HG02884 (cell line): ENCODE measurements around the gene AHNAK.
"Not testable (repeated sequence)": the region's sequence is repeated elsewhere in the genome, so short reads cannot be mapped to it uniquely, and the experiment has no call there.

ENCODE experiments used
- ATAC-seq: cut with Tn5 transposase; IDR thresholded peaks from one replicate; pipeline ENCODE4 v1.9.1; 2021; ENCODE audit warnings: mild to moderate bottlenecking, moderate library complexity; ENCODE audit not compliant: unreplicated experiment

AHNAK gene

GRCh38 chr11:62546244-62546928 lies at the start of gene AHNAK:
Gene AHNAK, minus strand, starts transcription at chr11:62546806. Its CDS starts 10,708 bp downstream, at chr11:62536098.
- ATAC-seq = no peak

- ATAC-seq = no peak
Measured at GRCh38 chr11:62595124-62595523, 48.5 kb upstream of the AHNAK start.

GRCh38 chr11:62593434-62594044 lies 46.9 kb upstream of the AHNAK start:
- no peak for ATAC-seq

- ATAC-seq = no peak
Measured at GRCh38 chr11:62592989-62593421, 46.4 kb upstream of the AHNAK start.

GRCh38 chr11:62592146-62592815 lies 45.7 kb upstream of the AHNAK start:
- no peak for ATAC-seq

- peak; percentile 87 for ATAC-seq
Measured at GRCh38 chr11:62591448-62592145, 45.0 kb upstream of the AHNAK start, which contains the start of gene TUT1. Gene TUT1, minus strand, starts transcription at chr11:62591523. Its CDS starts 38 bp downstream, at chr11:62591485.

DNA sequence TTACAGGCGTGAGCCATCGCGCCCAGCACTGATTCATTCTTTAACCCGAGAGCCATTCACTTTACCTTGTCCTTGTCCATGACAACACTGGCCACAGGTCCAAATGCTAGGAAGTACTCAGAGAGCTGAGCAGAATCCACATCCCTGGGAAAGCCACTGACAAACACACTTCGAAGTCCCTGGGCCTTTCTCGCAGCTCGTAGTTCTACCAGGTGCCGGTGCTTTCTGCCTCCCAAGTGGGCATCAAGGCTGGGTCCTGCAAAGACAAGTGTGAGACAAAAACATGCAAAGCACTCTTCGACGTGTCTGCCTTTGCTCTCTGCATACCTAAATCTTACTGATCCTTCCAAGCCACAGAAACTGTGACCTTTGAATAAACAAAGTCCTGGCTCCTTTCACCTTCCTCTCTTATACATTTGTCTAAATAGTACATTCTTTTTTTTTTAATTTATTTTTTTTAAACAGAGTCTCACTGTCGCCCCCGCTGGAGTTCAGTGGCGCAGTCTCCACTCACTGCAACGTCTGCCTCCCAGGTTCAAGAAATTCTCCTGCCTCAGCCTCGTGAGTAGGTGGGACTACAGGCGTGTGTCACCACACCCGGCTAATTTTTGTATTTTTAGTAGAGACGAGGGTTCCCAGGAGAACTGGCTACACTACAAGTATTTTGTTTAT lies 42.5 kb upstream of the AHNAK start:
- no peak for ATAC-seq

DNA sequence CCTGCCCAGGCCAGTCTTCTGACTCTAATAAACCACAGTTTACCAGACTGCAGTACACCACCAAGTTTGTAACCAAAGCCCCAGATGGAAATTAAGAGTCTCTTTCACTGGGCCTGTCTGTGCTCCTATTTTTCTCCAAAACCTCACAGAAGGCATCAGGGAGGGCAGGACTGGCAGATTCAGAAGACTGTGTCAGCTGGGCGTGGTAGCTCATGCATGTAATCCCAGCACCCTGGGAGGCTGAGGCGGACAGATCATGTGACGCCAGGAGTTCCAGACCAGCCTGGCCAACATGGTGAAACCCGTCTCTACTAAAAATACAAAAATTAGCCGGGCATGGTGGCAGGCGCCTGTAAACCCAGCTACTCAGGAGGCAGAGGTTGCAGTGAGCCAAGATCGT lies 38.8 kb upstream of the AHNAK start:
- ATAC-seq = not testable (repeated sequence)

DNA sequence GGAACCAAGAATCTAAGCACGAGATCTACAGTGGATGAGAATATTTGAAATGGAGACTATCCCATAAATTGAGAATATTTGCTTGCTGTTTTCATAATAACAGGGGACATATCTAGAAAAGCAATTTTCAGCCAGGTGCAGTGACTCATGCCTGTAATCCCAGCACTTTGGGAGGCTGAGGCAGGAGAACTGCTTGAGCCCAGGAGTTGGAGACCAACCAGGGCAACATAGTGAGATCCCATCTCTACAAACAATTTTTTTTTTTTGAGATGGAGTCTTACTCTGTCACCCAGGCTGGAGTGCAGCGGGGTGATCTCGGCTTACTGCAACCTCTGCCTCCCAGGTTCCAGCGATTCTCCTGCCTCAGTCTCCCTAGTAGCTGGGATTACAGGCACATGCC lies 35.1 kb upstream of the AHNAK start:
- ATAC-seq = not testable (repeated sequence)

GRCh38 chr11:62580959-62581715 lies 34.5 kb upstream of the AHNAK start:
- no peak for ATAC-seq

- no peak for ATAC-seq
Measured at GRCh38 chr11:62579252-62579651, 32.6 kb upstream of the AHNAK start.

DNA sequence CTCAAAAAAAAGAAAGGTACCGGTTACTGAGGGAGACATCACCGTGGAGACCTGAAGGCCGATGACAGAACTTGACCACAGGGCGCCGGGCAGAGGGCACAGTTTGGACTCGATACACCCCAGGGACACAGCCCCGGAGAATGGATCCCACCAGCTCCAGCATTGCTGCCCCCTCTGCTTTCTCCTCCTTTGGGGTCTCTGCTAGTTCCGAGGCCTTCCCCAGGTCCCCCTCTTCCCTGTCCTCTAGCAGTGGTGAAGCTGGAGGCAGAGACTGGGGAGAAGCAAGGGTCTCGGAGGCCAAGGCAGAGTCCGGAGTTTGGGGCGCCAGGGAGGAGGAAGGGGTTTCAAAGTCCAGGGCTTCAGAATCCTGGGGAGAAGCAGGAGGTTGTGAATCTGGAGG lies 31.9 kb upstream of the AHNAK start:
- no peak for ATAC-seq

DNA sequence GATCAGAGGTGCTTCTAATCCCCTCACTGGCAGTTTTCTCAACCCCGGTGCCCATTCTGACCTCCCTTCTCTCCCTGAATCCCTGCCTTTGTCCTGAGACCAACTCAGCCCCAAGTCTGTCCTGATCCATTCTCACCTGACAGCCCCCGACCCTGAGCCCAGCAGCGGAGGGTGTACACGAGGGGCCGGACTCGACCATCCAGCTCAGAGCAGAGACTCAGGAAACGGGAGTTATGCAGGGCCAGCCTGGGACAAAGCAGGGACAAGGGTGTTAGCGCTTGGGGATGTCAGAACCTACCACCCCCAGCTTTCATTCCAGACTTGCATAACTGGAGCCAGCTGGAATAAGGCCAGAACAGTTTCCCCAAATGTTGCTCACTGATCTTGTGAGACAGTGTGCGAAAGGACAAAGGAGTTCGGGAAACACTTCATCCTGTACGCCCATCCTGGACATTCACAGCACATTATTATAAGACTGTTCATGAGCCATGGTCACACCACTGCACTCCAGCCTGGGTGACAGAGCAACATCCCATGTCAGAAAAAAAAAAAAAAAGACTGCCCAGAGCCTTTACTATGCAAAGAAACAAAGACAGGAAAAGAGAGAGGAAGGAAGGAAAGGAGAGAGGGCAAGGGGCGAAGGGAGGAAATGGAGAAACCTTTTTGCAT lies 30.6 kb upstream of the AHNAK start:
- ATAC-seq = no peak

- no peak for ATAC-seq
Measured at GRCh38 chr11:62575837-62576236, 29.2 kb upstream of the AHNAK start.

DNA sequence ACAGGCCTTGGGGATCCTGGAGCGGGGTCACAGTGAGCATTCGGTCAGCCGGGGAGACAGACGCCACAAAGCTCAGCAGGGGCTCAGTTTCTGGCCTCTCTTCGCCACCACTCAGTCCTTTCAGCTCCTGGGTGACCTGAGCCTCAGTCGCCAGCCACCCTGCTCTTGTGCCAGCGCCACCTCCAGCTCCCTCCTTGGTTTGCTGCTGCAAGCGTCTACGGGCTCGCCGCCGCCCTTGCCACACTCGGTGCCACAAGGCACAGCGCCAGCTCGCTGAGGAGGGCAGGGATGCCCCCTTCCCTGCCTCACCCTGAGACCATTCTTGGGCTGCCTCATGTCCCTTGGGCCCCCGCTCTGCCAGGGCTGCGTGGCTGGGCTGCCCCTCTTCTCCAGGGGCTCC lies 28.6 kb upstream of the AHNAK start:
- ATAC-seq = no peak

DNA sequence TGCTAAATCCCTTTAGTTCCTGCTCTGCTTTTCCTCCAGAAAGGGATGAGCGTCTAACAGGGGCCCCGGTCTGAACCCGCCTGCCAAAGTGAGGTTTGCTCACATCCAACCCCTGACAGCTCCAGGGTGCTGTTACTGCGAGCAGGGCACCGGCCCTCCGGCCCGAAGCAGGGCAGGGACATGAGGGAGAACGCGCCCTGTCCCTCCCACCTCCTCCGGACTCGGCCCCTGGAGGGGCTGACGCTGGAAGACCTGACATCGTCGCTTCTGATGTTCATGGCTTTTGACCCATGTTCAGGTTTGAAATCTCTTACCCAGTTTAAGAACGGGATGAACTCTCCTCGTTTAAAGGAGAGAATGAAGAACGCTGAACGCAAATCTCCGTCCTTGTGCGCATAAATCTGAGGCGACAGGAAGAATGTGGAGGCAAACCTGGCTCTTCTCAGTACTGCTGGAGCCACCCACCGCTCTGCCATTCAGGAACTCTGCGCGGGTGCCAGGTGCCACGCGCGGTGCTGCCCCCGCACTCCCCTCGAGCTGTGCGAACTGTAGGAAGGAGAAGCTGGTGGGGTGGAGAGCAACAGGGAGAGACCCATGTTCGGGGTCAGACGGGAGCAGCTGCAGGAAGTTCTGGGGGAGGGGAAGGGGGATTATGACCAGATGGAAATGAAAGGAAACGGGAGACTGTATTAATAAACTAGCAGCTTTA lies 27.9 kb upstream of the AHNAK start:
- ATAC-seq = peak; percentile 8

DNA sequence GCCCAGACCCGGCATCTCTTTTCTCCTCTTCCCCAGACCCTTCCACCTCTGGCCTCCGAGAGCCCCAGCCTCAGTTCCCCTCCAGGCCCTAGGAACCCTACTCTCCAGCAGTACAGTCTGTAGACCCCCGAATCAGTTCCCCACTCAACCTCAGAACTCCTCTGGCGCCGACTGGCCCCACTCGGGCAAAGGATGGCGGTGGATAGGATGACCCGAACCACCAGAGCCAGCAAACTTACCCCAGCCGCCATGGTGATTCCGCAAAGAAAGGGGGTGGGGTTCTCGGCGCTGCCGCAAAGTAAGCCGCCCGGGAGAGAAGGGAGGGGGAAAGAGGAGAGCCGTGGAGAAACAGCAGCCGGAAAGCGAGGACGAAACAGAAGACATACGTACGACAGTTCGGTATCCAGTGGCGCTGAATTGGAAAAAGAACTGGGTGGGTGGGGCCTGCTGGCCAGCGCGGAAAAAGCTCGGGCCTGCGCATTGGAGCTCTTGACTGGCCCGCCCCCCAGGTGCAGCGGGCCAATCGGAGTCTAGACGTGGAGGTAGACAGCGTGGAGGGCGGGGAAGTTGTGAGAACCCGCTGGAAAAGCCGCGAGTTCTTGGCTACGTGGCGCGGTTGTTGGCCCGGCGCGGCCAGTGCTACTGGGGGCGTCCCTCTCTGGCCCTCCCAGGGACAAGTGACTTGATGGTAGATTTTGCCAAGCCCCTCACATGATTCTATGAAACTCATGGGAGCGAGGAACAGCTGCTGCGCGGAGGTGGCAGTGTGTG lies 27.2 kb upstream of the AHNAK start, which contains the start of gene EEF1G:
Gene EEF1G (minus strand): TSS at position 300 of the 771 bp plus-strand sequence. CDS start 49 bp downstream, at position 251.
- ATAC-seq = peak; percentile 85

- no peak for ATAC-seq
Measured at GRCh38 chr11:62573006-62573591, 26.5 kb upstream of the AHNAK start.
